IgD-negative memory B cell (primary cell): ENCODE measurements around the gene GABRR3. TPM values are rescaled to one million over a fixed set of nuclear protein-coding genes. Genes with fewer than 3 reads are reported as not detected.
A peak's percentile ranks its signal among the peaks of the same experiment; 100 is the strongest.

Source experiments
- H3K27ac Mint-ChIP-seq, 3 donors: one replicate each; pipeline ENCODE4 v1.8.0; 2020 to 2022; ENCODE audit warnings: mild to moderate bottlenecking in 3 of 3, mixed read lengths in 3 of 3, moderate library complexity in 1 of 3
- H3K27me3 Mint-ChIP-seq: one replicate; pipeline ENCODE4 v1.8.0; 2021; ENCODE audit warnings: mixed read lengths
- H3K36me3 Mint-ChIP-seq: one replicate; pipeline ENCODE4 v1.8.0; 2020; ENCODE audit warnings: mild to moderate bottlenecking, mixed read lengths
- H3K4me1 Mint-ChIP-seq, 3 donors: one replicate each; pipeline ENCODE4 v1.8.0; 2020 to 2022; ENCODE audit warnings: mixed read lengths in 3 of 3, mild to moderate bottlenecking in 1 of 3
- H3K4me3 Mint-ChIP-seq, 4 donors: one replicate each; pipeline ENCODE4 v1.8.0; 2020 to 2022; ENCODE audit warnings: mild to moderate bottlenecking in 4 of 4, mixed read lengths in 4 of 4, moderate library complexity in 3 of 4
- H3K9me3 Mint-ChIP-seq, 3 donors: one replicate each; pipeline ENCODE4 v1.8.0; 2020 to 2021; ENCODE audit warnings: mixed read lengths in 3 of 3, mild to moderate bottlenecking in 1 of 3
- polyA plus RNA-seq: library from polyadenylated mRNA; unstranded; fragments of 300-500 nt; fragmentation: Illumina TruSeq; gene quantifications from one replicate; pipeline ENCODE4 v1.2.3, GENCODE V29; 2021

Gene GABRR3
- polyA plus RNA-seq, 1 donor from 2014 or later, result not detected

- Mint-ChIP-seq H3K4me1 (peaks cover 9 to 23% (median 18%) of the 10 kb centered on the region in 3 donors), H3K27ac (peak overlapping the region in 2 of 3 donors; percentile 3 to 35), H3K36me3 (peaks cover 12% of the 10 kb centered on the region)
Observed at GRCh38 chr3:97960993-97961766, 73.9 kb downstream of the GABRR3 start.

GRCh38 chr3:97960551-97960950 is 74.6 kb downstream of the GABRR3 start:
- no peaks in the 10 kb centered on the region for H3K9me3 Mint-ChIP-seq
- no peak overlapping the region for H3K4me3 Mint-ChIP-seq
- H3K27me3 Mint-ChIP-seq, result no peaks in the 10 kb centered on the region
- peaks cover 11 to 18% (median 15%) of the 10 kb centered on the region in 3 donors for H3K4me1 Mint-ChIP-seq
- no peak overlapping the region for H3K27ac Mint-ChIP-seq
- peaks cover 12% of the 10 kb centered on the region for H3K36me3 Mint-ChIP-seq

More at GRCh38 chr3:97960993-97961766, 73.9 kb downstream of the GABRR3 start:
- Mint-ChIP-seq H3K27me3 (no peaks in the 10 kb centered on the region), H3K4me3 (no peak overlapping the region), H3K9me3 (no peaks in the 10 kb centered on the region)

GRCh38 chr3:97959872-97960271 is 75.2 kb downstream of the GABRR3 start:
- H3K4me1 Mint-ChIP-seq, result peaks cover 14 to 24% (median 17%) of the 10 kb centered on the region in 3 donors
- H3K27ac Mint-ChIP-seq, result no peak overlapping the region
- no peaks in the 10 kb centered on the region for H3K9me3 Mint-ChIP-seq
- peaks cover 14% of the 10 kb centered on the region for H3K36me3 Mint-ChIP-seq
- H3K27me3 Mint-ChIP-seq, result no peaks in the 10 kb centered on the region
- H3K4me3 Mint-ChIP-seq, result no peak overlapping the region

- peaks cover 11% of the 10 kb centered on the region for H3K36me3 Mint-ChIP-seq
- H3K9me3 Mint-ChIP-seq, result no peaks in the 10 kb centered on the region
- peaks cover 12 to 16% (median 14%) of the 10 kb centered on the region in 3 donors for H3K4me1 Mint-ChIP-seq
- no peak overlapping the region for H3K27ac Mint-ChIP-seq
- no peaks in the 10 kb centered on the region for H3K27me3 Mint-ChIP-seq
- H3K4me3 Mint-ChIP-seq, result no peak overlapping the region
Observed at GRCh38 chr3:97958796-97959195, 76.3 kb downstream of the GABRR3 start.

- H3K4me1 Mint-ChIP-seq, result peaks cover 8 to 12% (median 10%) of the 10 kb centered on the region in 3 donors
- H3K27me3 Mint-ChIP-seq, result no peaks in the 10 kb centered on the region
- H3K36me3 Mint-ChIP-seq, result peaks cover 11% of the 10 kb centered on the region
- no peak overlapping the region for H3K4me3 Mint-ChIP-seq
- no peak overlapping the region for H3K27ac Mint-ChIP-seq
- no peaks in the 10 kb centered on the region for H3K9me3 Mint-ChIP-seq
Observed at GRCh38 chr3:97958396-97958795, 76.7 kb downstream of the GABRR3 start.

- Mint-ChIP-seq H3K27ac (no peak overlapping the region), H3K27me3 (no peaks in the 10 kb centered on the region), H3K36me3 (peaks cover 15% of the 10 kb centered on the region), H3K4me3 (no peak overlapping the region), H3K9me3 (no peaks in the 10 kb centered on the region), H3K4me1 (peaks cover 8 to 11% (median 10%) of the 10 kb centered on the region in 3 donors)
Observed at GRCh38 chr3:97957617-97958311, 77.4 kb downstream of the GABRR3 start.

- peaks cover 10% of the 10 kb centered on the region for H3K36me3 Mint-ChIP-seq
- H3K27ac Mint-ChIP-seq, result no peak overlapping the region
- no peaks in the 10 kb centered on the region for H3K27me3 Mint-ChIP-seq
Observed at GRCh38 chr3:97956051-97956450, 79.1 kb downstream of the GABRR3 start.

GRCh38 chr3:97954228-97954827 is 80.8 kb downstream of the GABRR3 start:
- H3K4me1 Mint-ChIP-seq, result peaks cover 2 to 10% (median 6%) of the 10 kb centered on the region in 3 donors
- H3K27me3 Mint-ChIP-seq, result no peaks in the 10 kb centered on the region
- no peaks in the 10 kb centered on the region for H3K9me3 Mint-ChIP-seq
- peaks cover 19% of the 10 kb centered on the region for H3K36me3 Mint-ChIP-seq
- H3K4me3 Mint-ChIP-seq, result no peak overlapping the region
- peak overlapping the region in 1 of 3 donors; percentile 50 for H3K27ac Mint-ChIP-seq

More at GRCh38 chr3:97956051-97956450, 79.1 kb downstream of the GABRR3 start:
- no peak overlapping the region for H3K4me3 Mint-ChIP-seq
- H3K9me3 Mint-ChIP-seq, result no peaks in the 10 kb centered on the region
- peaks cover 2 to 10% (median 6%) of the 10 kb centered on the region in 3 donors for H3K4me1 Mint-ChIP-seq

- no peaks in the 10 kb centered on the region for H3K27me3 Mint-ChIP-seq
- peaks cover 2 to 10% (median 6%) of the 10 kb centered on the region in 3 donors for H3K4me1 Mint-ChIP-seq
- H3K9me3 Mint-ChIP-seq, result no peaks in the 10 kb centered on the region
- H3K4me3 Mint-ChIP-seq, result no peak overlapping the region
- H3K27ac Mint-ChIP-seq, result peak overlapping the region in 1 of 3 donors; percentile 8
- peaks cover 22% of the 10 kb centered on the region for H3K36me3 Mint-ChIP-seq
Observed at GRCh38 chr3:97952872-97953271, 82.2 kb downstream of the GABRR3 start.

GRCh38 chr3:97952280-97952679 is 82.8 kb downstream of the GABRR3 start:
- Mint-ChIP-seq H3K4me1 (peaks cover 2 to 10% (median 6%) of the 10 kb centered on the region in 3 donors), H3K4me3 (no peak overlapping the region), H3K36me3 (peaks cover 22% of the 10 kb centered on the region), H3K9me3 (no peaks in the 10 kb centered on the region), H3K27ac (no peak overlapping the region), H3K27me3 (no peaks in the 10 kb centered on the region)

- Mint-ChIP-seq H3K36me3 (peaks cover 31% of the 10 kb centered on the region), H3K27me3 (no peaks in the 10 kb centered on the region), H3K9me3 (no peaks in the 10 kb centered on the region), H3K4me1 (peaks cover 2 to 7% (median 4%) of the 10 kb centered on the region in 3 donors), H3K27ac (no peak overlapping the region), H3K4me3 (no peak overlapping the region)
Observed at GRCh38 chr3:97950360-97950759, 84.8 kb downstream of the GABRR3 start.

- H3K27me3 Mint-ChIP-seq, result no peaks in the 10 kb centered on the region
Observed at GRCh38 chr3:97949743-97950142, 85.4 kb downstream of the GABRR3 start.

GRCh38 chr3:97949110-97949485 is 86.0 kb downstream of the GABRR3 start:
- Mint-ChIP-seq H3K4me1 (no peaks in the 10 kb centered on the region), H3K27ac (peak overlapping the region in 1 of 3 donors; percentile 34), H3K27me3 (no peaks in the 10 kb centered on the region), H3K9me3 (no peaks in the 10 kb centered on the region), H3K36me3 (peaks cover 29% of the 10 kb centered on the region), H3K4me3 (no peak overlapping the region)

More at GRCh38 chr3:97949743-97950142, 85.4 kb downstream of the GABRR3 start:
- peaks cover 29% of the 10 kb centered on the region for H3K36me3 Mint-ChIP-seq
- H3K27ac Mint-ChIP-seq, result no peak overlapping the region
- peaks cover 0 to 5% (median 0%) of the 10 kb centered on the region in 3 donors for H3K4me1 Mint-ChIP-seq
- no peaks in the 10 kb centered on the region for H3K9me3 Mint-ChIP-seq
- no peak overlapping the region for H3K4me3 Mint-ChIP-seq

- H3K27ac Mint-ChIP-seq, result no peak overlapping the region
- H3K9me3 Mint-ChIP-seq, result no peaks in the 10 kb centered on the region
- H3K27me3 Mint-ChIP-seq, result no peaks in the 10 kb centered on the region
- H3K4me1 Mint-ChIP-seq, result no peaks in the 10 kb centered on the region
- H3K36me3 Mint-ChIP-seq, result peaks cover 29% of the 10 kb centered on the region
- H3K4me3 Mint-ChIP-seq, result no peak overlapping the region
Observed at GRCh38 chr3:97948351-97949109, 86.6 kb downstream of the GABRR3 start.
